WTC11 (cell line): ENCODE results near the gene RPUSD4. TPM values are rescaled to one million over a fixed set of nuclear protein-coding genes. Genes with fewer than 3 reads are reported as not detected.

Experiments
- ATAC-seq: fragments of 200-7000 bp; cut with Tn5 transposase; 2 replicates; pipeline ENCODE4 v1.10.0; 2021; ENCODE audit warnings: mild to moderate bottlenecking, moderate library complexity
- CTCF ChIA-PET: fragments of 300-600 bp; sonication (Branson Sonifier 250); formaldehyde crosslinking; loops from one replicate; lab custom pipeline; 2021; ENCODE audit warnings: antibody characterized with exemption; lab: Charles Lee
- POLR2A ChIA-PET: fragments of 350-600 bp; sonication (Branson Sonifier 250); formaldehyde crosslinking; loops from one replicate; lab custom pipeline; 2021; ENCODE audit warnings: antibody characterized with exemption; lab: Charles Lee
- DNase-seq: peaks from one replicate; pipeline ENCODE4 v3.0.0; 2021; ENCODE audit warnings: low spot score
- H3K27ac Mint-ChIP-seq: 2 replicates; pipeline ENCODE4 v1.8.0; 2021; ENCODE audit warnings: mixed read lengths
- H3K27me3 Mint-ChIP-seq: 2 replicates; pipeline ENCODE4 v1.8.0; 2021; ENCODE audit warnings: low read depth, mild to moderate bottlenecking, moderate library complexity, mixed read lengths
- H3K36me3 Mint-ChIP-seq: 2 replicates; pipeline ENCODE4 v1.8.0; 2021; ENCODE audit warnings: mixed read lengths
- H3K4me1 Mint-ChIP-seq: 2 replicates; pipeline ENCODE4 v1.8.0; 2022; ENCODE audit warnings: mixed read lengths
- H3K4me3 Mint-ChIP-seq: 2 replicates; pipeline ENCODE4 v1.8.0; 2021; ENCODE audit warnings: mild to moderate bottlenecking, moderate library complexity, mixed read lengths
- H3K9me3 Mint-ChIP-seq: 2 replicates; pipeline ENCODE4 v1.8.0; 2021; ENCODE audit warnings: mixed read lengths
- ATF1 ChIP-seq: sonication (generic); formaldehyde crosslinking; IDR thresholded peaks from 2 replicates; pipeline ENCODE4 v1.8.1; 2023; ENCODE audit warnings: mild to moderate bottlenecking, moderate library complexity, missing genetic modification reagents
- CREB1 ChIP-seq: sonication (generic); formaldehyde crosslinking; IDR thresholded peaks from 2 replicates; pipeline ENCODE4 v1.8.0; 2023; ENCODE audit warnings: mild to moderate bottlenecking, missing genetic modification reagents
- CREM ChIP-seq: sonication (generic); formaldehyde crosslinking; IDR thresholded peaks from 2 replicates; pipeline ENCODE4 v1.8.1; 2022; ENCODE audit warnings: mild to moderate bottlenecking, missing genetic modification reagents, moderate library complexity
- ESRRA ChIP-seq: sonication (generic); formaldehyde crosslinking; IDR thresholded peaks from 2 replicates; pipeline ENCODE4 v1.8.1; 2022; ENCODE audit warnings: mild to moderate bottlenecking, missing genetic modification reagents, borderline replicate concordance
- FOXJ3 ChIP-seq: sonication (generic); formaldehyde crosslinking; IDR thresholded peaks from 2 replicates; pipeline ENCODE4 v1.9.0; 2021; ENCODE audit warnings: missing genetic modification reagents, mild to moderate bottlenecking, borderline replicate concordance
- FOXK1 ChIP-seq: sonication (generic); formaldehyde crosslinking; IDR thresholded peaks from 2 replicates; pipeline ENCODE4 v1.8.0; 2022; ENCODE audit warnings: mild to moderate bottlenecking, moderate library complexity, missing genetic modification reagents
- FOXP1 ChIP-seq: sonication (generic); formaldehyde crosslinking; IDR thresholded peaks from 2 replicates; pipeline ENCODE4 v1.8.0; 2022; ENCODE audit warnings: missing genetic modification reagents, mild to moderate bottlenecking, moderate library complexity, borderline replicate concordance
- KAT7 ChIP-seq: sonication (generic); formaldehyde crosslinking; IDR thresholded peaks from 2 replicates; pipeline ENCODE4 v1.8.1; 2023; ENCODE audit warnings: missing genetic modification reagents, mild to moderate bottlenecking, borderline replicate concordance
- MXD4 ChIP-seq: fragments of 250-450 bp; sonication (Bioruptor Pico); IDR thresholded peaks from 2 replicates; pipeline ENCODE4 v1.8.0; 2021; ENCODE audit warnings: mild to moderate bottlenecking, moderate library complexity, borderline replicate concordance
- NFE2L1 ChIP-seq: sonication (generic); formaldehyde crosslinking; IDR thresholded peaks from 2 replicates; pipeline ENCODE4 v1.8.1; 2023; ENCODE audit warnings: missing genetic modification reagents
- NFYB ChIP-seq: sonication (generic); formaldehyde crosslinking; conservative IDR thresholded peaks from 2 replicates; pipeline ENCODE4 v1.8.0; 2022; ENCODE audit warnings: low read depth, missing genetic modification reagents
- NR1H2 ChIP-seq: sonication (generic); formaldehyde crosslinking; IDR thresholded peaks from 2 replicates; pipeline ENCODE4 v1.9.0; 2021; ENCODE audit warnings: mild to moderate bottlenecking, moderate library complexity, missing genetic modification reagents
- NR3C1 ChIP-seq: sonication (generic); formaldehyde crosslinking; conservative IDR thresholded peaks from 2 replicates; pipeline ENCODE4 v1.8.1; 2023; ENCODE audit warnings: low read depth, mild to moderate bottlenecking, missing genetic modification reagents
- RELA ChIP-seq: sonication (generic); formaldehyde crosslinking; IDR thresholded peaks from 2 replicates; pipeline ENCODE4 v1.8.1; 2022; ENCODE audit warnings: missing genetic modification reagents, mild to moderate bottlenecking, borderline replicate concordance
- TCF7 ChIP-seq: sonication (generic); formaldehyde crosslinking; IDR thresholded peaks from 2 replicates; pipeline ENCODE4 v1.8.0; 2022; ENCODE audit warnings: mild to moderate bottlenecking, low read depth, missing genetic modification reagents, moderate library complexity
- TP53 ChIP-seq: sonication (generic); formaldehyde crosslinking; IDR thresholded peaks from 2 replicates; pipeline ENCODE4 v1.8.1; 2023; ENCODE audit warnings: mild to moderate bottlenecking, missing genetic modification reagents
- ZNF219 ChIP-seq: sonication (generic); formaldehyde crosslinking; IDR thresholded peaks from 2 replicates; pipeline ENCODE4 v1.8.0; 2023; ENCODE audit warnings: missing genetic modification reagents, mild to moderate bottlenecking, borderline replicate concordance
- ZNF423 ChIP-seq: fragments of 250-450 bp; sonication (Bioruptor Pico); IDR thresholded peaks from 2 replicates; pipeline ENCODE4 v2.1.2; 2022; ENCODE audit warnings: mild to moderate bottlenecking, moderate library complexity
- total RNA-seq: library from RNA; stranded (reverse); gene quantifications from 3 replicates; pipeline ENCODE4 v1.2.3, GENCODE V29; 2021
- TF ChIP-seq, protein P1 (sequence below): sonication (generic); formaldehyde crosslinking; IDR thresholded peaks from 2 replicates; pipeline ENCODE4 v1.8.1; 2022; ENCODE audit warnings: mild to moderate bottlenecking, missing genetic modification reagents, moderate library complexity, borderline replicate concordance
- TF ChIP-seq, protein P2 (sequence below): sonication (generic); formaldehyde crosslinking; IDR thresholded peaks from 2 replicates; pipeline ENCODE4 v1.8.0; 2023; ENCODE audit warnings: missing genetic modification reagents
- TF ChIP-seq, protein P3 (sequence below): sonication (generic); formaldehyde crosslinking; IDR thresholded peaks from 2 replicates; pipeline ENCODE4 v1.8.0; 2022; ENCODE audit warnings: mild to moderate bottlenecking, missing genetic modification reagents
- TF ChIP-seq, protein P4 (sequence below): sonication (generic); formaldehyde crosslinking; IDR thresholded peaks from 2 replicates; pipeline ENCODE4 v1.8.1; 2022; ENCODE audit warnings: low read depth, mild to moderate bottlenecking, moderate library complexity, missing genetic modification reagents, borderline replicate concordance

RPUSD4 gene
- total RNA-seq, 1 experiment from 2014 or later: 46.6 TPM

DNA sequence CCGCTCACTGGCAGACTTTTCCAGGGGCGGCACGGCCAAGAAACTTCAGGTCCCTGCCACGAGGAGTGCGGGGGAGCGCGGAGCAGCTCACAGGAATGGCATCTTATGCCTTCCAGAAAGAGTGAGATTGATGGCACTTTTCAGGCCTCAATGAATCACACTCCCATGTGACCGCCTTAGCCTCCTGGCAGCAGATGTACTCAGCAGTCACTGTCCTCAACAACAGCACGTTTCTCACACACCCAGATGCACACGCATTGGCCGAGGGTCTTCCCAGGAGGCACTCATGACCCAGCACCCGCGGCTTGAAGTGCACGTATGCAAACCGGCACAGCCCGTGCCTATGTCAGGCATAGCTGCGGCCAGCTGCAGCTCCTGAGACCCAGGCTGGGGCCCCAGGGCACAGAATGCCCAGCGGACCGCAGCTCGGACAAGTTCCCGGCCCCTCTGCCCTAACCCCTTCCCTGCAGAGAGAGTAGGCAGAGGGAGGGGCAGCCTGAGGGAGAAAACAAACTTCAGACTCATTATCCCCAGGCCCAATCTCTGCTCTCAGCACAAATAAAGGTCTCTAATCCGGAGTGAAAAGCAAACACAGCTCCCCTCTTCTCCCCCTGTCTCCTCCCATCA is 48.3 kb downstream of the RPUSD4 start (continued):
- TF ChIP-seq, protein P1, sequence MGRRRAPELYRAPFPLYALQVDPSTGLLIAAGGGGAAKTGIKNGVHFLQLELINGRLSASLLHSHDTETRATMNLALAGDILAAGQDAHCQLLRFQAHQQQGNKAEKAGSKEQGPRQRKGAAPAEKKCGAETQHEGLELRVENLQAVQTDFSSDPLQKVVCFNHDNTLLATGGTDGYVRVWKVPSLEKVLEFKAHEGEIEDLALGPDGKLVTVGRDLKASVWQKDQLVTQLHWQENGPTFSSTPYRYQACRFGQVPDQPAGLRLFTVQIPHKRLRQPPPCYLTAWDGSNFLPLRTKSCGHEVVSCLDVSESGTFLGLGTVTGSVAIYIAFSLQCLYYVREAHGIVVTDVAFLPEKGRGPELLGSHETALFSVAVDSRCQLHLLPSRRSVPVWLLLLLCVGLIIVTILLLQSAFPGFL (CRISPR knock-in tag): no peak
- TF ChIP-seq FOXK1: no peak
- no peak for TF ChIP-seq CREB1 (CRISPR knock-in tag)
- TF ChIP-seq ATF1 (CRISPR knock-in tag): no peak
- no peak for TF ChIP-seq TCF7 (CRISPR knock-in tag)
- no peak for TF ChIP-seq NR3C1 (CRISPR knock-in tag)
- no peak for TF ChIP-seq NR1H2
- TF ChIP-seq, protein P2, sequence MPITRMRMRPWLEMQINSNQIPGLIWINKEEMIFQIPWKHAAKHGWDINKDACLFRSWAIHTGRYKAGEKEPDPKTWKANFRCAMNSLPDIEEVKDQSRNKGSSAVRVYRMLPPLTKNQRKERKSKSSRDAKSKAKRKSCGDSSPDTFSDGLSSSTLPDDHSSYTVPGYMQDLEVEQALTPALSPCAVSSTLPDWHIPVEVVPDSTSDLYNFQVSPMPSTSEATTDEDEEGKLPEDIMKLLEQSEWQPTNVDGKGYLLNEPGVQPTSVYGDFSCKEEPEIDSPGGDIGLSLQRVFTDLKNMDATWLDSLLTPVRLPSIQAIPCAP (CRISPR knock-in tag): no peak
- no peak for TF ChIP-seq MXD4
- no peak for TF ChIP-seq CREM
- TF ChIP-seq, all 79 proteins: peak for 0

DNA sequence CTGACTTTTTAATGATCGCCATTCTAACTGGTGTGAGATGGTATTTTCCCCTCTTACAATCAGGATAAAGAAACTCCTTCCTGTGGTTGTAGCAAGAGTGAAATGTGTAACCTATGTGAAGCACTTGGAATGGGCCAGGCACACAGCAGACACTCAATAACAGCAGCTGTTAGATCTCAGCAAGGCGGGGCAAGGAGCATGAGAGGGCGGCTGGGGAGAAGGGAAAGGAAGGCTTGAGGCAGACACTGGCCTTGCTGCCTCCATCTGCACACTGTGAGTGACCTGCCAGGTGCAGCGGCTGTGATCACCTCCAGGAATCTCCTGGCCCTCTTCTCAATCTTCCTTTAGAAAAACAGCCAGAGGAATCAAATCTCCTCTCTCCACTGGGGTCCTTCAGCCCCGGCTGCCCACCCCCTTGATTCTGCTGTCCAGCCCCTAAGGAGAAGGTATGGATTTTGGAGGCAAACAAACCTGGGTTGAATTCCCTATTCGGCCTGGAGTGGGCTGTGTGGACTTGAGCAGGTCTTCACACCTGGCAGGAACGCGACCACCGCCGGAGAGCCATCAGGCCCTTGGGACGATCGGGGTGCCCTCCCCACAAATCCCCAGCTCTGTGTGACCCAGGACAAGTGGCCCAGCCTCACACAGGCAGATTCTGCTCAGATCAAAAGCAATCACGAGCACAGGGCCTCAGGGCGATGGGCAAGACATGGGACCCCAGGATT is 49.0 kb downstream of the RPUSD4 start:
- ChIA-PET CTCF (no interaction called here), POLR2A (no interaction called here)
- Mint-ChIP-seq H3K4me3 (no peak overlapping the region), H3K36me3 (no peaks in the 10 kb centered on the region), H3K9me3 (no peaks in the 10 kb centered on the region), H3K27me3 (peaks cover 2% of the 10 kb centered on the region; the same call in 1 of the 2 replicates), H3K4me1 (peaks cover 23% of the 10 kb centered on the region), H3K27ac (no peak overlapping the region)
- ATAC-seq (no peak), DNase-seq (no peak)
- TF ChIP-seq RELA (CRISPR knock-in tag): 0 out of 2 replicates have a peak, but pooled peaks have one; percentile 31
- TF ChIP-seq KAT7 (CRISPR knock-in tag): no peak
- TF ChIP-seq TP53 (CRISPR knock-in tag): no peak

DNA sequence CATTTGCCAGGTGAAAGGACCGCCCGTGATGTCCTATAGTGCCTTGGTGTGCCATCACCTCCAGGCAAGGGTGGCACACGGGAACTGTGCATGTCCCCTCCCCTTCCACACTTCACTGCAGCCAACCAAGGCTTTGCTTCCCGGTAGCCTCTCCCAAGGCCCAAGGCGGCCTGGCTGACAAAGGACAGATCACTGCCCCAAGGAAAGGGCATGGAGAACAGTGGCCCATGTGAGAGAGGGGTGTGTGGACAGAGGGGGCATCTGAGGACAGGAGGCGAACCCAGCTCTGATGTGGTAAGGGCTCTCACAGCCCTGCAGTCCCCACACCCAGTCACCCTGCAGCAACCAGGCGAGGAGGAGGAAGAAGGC is 50.4 kb downstream of the RPUSD4 start:
- DNase-seq (no peak), ATAC-seq (no peak)
- POLR2A ChIA-PET: interaction anchor here (0.5 to 1.3 kb wide), 2 partner anchors 9 to 16 kb away, joined by 3 to 5 read pairs; no protein-coding TSS in a partner anchor
- 0 out of 2 replicates have a peak, but pooled peaks have one; percentile 15 for TF ChIP-seq FOXP1
- TF ChIP-seq ESRRA (CRISPR knock-in tag): no peak
- CTCF ChIA-PET: interaction anchor here (1.8 to 2.6 kb wide), 4 partner anchors 25 to 243 kb away, joined by 5 to 10 read pairs (median 8); no protein-coding TSS in a partner anchor
- H3K27ac Mint-ChIP-seq: no peak overlapping the region
- no peak overlapping the region for H3K4me3 Mint-ChIP-seq
- peaks cover 5% of the 10 kb centered on the region; the same call in 1 of the 2 replicates for H3K27me3 Mint-ChIP-seq
- H3K4me1 Mint-ChIP-seq: peaks cover 12% of the 10 kb centered on the region
- no peaks in the 10 kb centered on the region for H3K9me3 Mint-ChIP-seq
- no peaks in the 10 kb centered on the region for H3K36me3 Mint-ChIP-seq

DNA sequence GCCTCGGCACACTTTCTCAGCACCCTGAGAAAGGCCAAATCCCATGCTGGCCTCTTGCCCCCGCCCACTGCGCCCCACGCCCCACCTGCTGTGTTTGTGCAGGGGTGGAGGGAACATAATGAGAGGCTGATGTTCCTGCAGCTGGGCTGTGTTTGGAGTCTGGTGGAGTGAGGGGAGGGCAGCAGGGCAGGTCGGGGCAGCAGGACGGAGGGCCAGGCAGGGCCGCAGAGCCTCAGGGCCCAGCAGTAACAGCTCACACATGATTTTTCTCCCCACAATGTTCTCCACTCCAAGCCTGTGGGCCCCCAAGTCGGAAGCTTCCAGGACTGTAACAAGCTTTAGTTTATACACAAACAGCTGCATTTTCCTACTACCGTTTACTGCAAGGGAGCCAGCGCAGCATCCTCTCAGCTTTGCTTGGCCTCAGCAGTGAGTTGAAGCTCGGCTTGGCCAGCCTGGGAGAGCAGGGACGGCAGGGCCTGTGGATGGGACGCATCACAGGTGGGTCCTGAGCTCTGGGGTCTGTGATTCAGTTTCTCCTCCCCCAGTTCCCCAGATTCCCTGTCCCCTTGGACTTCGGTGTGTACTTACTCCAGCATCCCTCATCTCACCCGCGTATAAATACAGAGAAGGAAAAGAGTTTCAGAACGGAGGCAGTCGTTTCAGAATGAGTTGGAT is 51.0 kb downstream of the RPUSD4 start:
- ChIA-PET POLR2A (interaction anchor here (0.5 to 1.3 kb wide), 3 partner anchors 9 to 27 kb away, joined by 3 to 5 read pairs (median 3); no protein-coding TSS in a partner anchor), CTCF (interaction anchor here (1.0 to 2.6 kb wide), 8 partner anchors 8 to 242 kb away, joined by 3 to 10 read pairs (median 6); no protein-coding TSS in a partner anchor)
- Mint-ChIP-seq H3K9me3 (no peaks in the 10 kb centered on the region), H3K27me3 (peaks cover 5% of the 10 kb centered on the region; the same call in 1 of the 2 replicates), H3K36me3 (no peaks in the 10 kb centered on the region), H3K27ac (no peak overlapping the region), H3K4me3 (no peak overlapping the region), H3K4me1 (peaks cover 12% of the 10 kb centered on the region)
- DNase-seq (no peak), ATAC-seq (peak; percentile 25)
- TF ChIP-seq, protein P3, sequence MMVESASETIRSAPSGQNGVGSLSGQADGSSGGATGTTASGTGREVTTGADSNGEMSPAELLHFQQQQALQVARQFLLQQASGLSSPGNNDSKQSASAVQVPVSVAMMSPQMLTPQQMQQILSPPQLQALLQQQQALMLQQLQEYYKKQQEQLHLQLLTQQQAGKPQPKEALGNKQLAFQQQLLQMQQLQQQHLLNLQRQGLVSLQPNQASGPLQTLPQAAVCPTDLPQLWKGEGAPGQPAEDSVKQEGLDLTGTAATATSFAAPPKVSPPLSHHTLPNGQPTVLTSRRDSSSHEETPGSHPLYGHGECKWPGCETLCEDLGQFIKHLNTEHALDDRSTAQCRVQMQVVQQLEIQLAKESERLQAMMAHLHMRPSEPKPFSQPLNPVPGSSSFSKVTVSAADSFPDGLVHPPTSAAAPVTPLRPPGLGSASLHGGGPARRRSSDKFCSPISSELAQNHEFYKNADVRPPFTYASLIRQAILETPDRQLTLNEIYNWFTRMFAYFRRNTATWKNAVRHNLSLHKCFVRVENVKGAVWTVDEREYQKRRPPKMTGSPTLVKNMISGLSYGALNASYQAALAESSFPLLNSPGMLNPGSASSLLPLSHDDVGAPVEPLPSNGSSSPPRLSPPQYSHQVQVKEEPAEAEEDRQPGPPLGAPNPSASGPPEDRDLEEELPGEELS (CRISPR knock-in tag): peak; percentile 15; the same call in 1 of the 2 replicates
- TF ChIP-seq MXD4 (no peak), ZNF423 (CRISPR knock-in tag) (peak; percentile 66), ESRRA (CRISPR knock-in tag) (no peak), NFE2L1 (CRISPR knock-in tag) (no peak), ZNF219 (CRISPR knock-in tag) (no peak), NR3C1 (CRISPR knock-in tag) (no peak), FOXJ3 (CRISPR knock-in tag) (no peak), NFYB (no peak)
- TF ChIP-seq, protein P4, sequence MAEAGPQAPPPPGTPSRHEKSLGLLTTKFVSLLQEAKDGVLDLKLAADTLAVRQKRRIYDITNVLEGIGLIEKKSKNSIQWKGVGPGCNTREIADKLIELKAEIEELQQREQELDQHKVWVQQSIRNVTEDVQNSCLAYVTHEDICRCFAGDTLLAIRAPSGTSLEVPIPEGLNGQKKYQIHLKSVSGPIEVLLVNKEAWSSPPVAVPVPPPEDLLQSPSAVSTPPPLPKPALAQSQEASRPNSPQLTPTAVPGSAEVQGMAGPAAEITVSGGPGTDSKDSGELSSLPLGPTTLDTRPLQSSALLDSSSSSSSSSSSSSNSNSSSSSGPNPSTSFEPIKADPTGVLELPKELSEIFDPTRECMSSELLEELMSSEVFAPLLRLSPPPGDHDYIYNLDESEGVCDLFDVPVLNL (CRISPR knock-in tag): no peak
